GM12874 (cell line): ENCODE results near the gene TRIM25.

ENCODE experiments used
- TF ChIP-seq, protein P1 (sequence below): IDR thresholded peaks from 2 replicates; pipeline ENCODE4 v1.5.1; 2011; ENCODE audit warnings: low read depth, mild to moderate bottlenecking, control low read depth, low read length, moderate library complexity; ENCODE audit not compliant: insufficient read depth

TRIM25 gene

DNA sequence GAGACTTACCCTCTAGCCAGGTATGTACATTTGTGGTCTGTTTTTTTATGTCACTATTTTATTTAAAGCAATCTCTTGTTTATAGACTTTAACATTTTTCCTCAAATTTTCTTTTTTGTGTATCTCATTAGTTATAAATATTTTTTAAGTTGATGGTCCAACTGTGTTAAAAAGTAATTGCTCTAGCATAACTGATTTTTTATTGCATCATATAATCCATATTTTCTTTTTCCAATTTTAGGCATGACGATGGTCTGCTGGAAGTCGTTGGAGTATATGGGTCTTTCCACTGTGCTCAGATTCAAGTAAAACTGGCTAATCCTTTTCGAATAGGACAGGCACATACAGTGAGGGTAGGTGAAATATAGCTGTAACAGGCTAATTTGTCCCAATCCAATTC is 52.0 kb downstream of the TRIM25 start:
- TF ChIP-seq, protein P1, sequence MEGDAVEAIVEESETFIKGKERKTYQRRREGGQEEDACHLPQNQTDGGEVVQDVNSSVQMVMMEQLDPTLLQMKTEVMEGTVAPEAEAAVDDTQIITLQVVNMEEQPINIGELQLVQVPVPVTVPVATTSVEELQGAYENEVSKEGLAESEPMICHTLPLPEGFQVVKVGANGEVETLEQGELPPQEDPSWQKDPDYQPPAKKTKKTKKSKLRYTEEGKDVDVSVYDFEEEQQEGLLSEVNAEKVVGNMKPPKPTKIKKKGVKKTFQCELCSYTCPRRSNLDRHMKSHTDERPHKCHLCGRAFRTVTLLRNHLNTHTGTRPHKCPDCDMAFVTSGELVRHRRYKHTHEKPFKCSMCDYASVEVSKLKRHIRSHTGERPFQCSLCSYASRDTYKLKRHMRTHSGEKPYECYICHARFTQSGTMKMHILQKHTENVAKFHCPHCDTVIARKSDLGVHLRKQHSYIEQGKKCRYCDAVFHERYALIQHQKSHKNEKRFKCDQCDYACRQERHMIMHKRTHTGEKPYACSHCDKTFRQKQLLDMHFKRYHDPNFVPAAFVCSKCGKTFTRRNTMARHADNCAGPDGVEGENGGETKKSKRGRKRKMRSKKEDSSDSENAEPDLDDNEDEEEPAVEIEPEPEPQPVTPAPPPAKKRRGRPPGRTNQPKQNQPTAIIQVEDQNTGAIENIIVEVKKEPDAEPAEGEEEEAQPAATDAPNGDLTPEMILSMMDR: no peak

- TF ChIP-seq, protein P1: no peak
Measured at GRCh38 chr17:56851008-56851407, 62.8 kb downstream of the TRIM25 start.

DNA sequence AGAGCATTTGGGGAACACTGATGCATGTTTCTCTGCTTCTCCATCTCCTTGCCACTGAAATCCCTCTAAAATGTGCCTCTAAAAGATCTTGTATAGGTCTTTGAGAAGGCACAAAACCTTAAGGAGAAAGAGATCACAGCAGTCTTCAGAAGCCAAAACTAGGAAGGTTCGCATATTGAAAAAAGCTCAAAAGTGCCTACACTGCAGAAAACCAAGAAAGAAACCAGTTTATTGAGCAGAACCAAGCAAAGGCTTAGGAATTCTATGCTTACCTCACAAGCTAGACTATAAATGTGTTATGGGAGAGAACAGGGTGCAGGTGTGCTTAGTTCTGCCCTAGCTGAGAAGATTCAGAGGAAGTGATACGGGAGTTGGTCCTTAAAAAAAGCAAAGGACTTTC is 63.3 kb downstream of the TRIM25 start:
- TF ChIP-seq, protein P1: no peak

DNA sequence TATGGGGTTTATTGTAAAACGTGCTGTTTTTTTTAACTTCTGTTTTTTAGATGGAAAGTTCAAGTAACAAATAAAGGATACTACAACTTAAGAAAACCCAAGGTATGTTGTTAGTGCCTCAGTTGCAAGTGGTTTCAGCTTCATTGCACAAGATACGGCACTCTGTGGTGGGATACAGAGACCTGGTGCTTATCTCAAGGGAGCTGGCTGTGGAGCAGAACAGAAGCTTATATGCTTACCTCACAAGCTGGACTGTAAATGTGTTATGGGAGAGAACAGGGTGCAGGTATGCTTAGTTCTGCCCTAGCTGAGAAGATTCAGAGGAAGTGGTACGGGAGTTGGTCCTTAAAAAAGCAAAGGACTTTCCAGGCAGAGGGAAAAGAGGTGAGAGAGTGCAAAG is 64.7 kb downstream of the TRIM25 start:
- TF ChIP-seq, protein P1: no peak

DNA sequence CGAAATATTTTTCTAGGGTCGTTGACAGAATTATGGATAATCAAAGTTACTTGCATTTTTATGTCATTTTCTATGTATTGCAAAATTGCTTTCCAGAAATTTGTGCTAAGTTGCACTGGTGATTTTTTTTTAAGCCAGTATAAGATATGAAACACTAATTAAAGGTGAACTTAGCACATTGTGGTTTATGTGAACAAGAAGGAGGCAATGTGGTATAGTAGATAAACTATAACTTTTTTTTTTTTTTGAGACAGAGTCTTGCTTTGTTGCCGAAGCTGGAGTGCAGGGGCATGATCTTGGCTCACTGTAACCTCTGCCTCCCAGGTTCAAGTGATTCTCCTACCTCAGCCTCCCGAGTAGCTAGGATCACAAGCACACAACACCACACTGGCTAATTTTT is 66.7 kb downstream of the TRIM25 start:
- TF ChIP-seq, protein P1: no peak

GRCh38 chr17:56845934-56846333 is 67.9 kb downstream of the TRIM25 start:
- TF ChIP-seq, protein P1: no peak

- TF ChIP-seq, protein P1: no peak
Measured at GRCh38 chr17:56842577-56842976, 71.3 kb downstream of the TRIM25 start.

- TF ChIP-seq, protein P1: no peak
Measured at GRCh38 chr17:56838687-56839086, 75.2 kb downstream of the TRIM25 start.
